SK-N-MC (cell line): ENCODE data around the gene HINT3.
A peak's percentile ranks its signal among the peaks of the same experiment; 100 is the strongest.
"Not testable (repeated sequence)": the region's sequence is repeated elsewhere in the genome, so short reads cannot be mapped to it uniquely, and the experiment has no call there.

Source experiments
- DNase-seq: peaks from one replicate; pipeline ENCODE4 v3.0.0-alpha.2; 2011; ENCODE audit warnings: low read depth, low spot score
- H3K27ac ChIP-seq: fragments of 200-600 bp; sonication (generic); 2 replicates; pipeline ENCODE4 v1.5.1; 2016; ENCODE audit warnings: mixed run types
- H3K36me3 ChIP-seq: fragments of 200-600 bp; sonication (generic); 2 replicates; pipeline ENCODE4 v1.6.1; 2017; ENCODE audit warnings: antibody characterized with exemption, low read length, mixed read lengths; ENCODE audit not compliant: insufficient read depth
- H3K4me3 ChIP-seq: fragments of 200-600 bp; sonication (generic); 2 replicates; pipeline ENCODE4 v1.5.1; 2016
- H3K9ac ChIP-seq: fragments of 200-600 bp; sonication (generic); 2 replicates; pipeline ENCODE4 v1.8.0; 2017; ENCODE audit warnings: mixed run types, mixed read lengths; ENCODE audit not compliant: insufficient read length
- H3K9me3 ChIP-seq: fragments of 200-600 bp; sonication (generic); 2 replicates; pipeline ENCODE4 v1.6.1; 2017; ENCODE audit warnings: low read depth, mild to moderate bottlenecking, antibody characterized with exemption, low read length, moderate library complexity, mixed read lengths
- EZH2 ChIP-seq: fragments of 200-600 bp; sonication (generic); IDR thresholded peaks from one replicate; pipeline ENCODE4 v1.6.1; 2017; ENCODE audit warnings: antibody characterized with exemption
- FOXP2 ChIP-seq: optimal IDR thresholded peaks from 2 replicates; pipeline ENCODE3; 2011; ENCODE audit warnings: mild to moderate bottlenecking, moderate library complexity; ENCODE audit not compliant: insufficient read depth; ENCODE audit errors: extremely low read length, control extremely low read depth
- POLR2AphosphoS5 ChIP-seq: IDR thresholded peaks from 2 replicates; pipeline ENCODE4 v1.6.1; 2012; ENCODE audit warnings: mild to moderate bottlenecking, low read depth, low read length, borderline replicate concordance

HINT3 gene

GRCh38 chr6:125956506-125957390 is at the start of gene HINT3:
HINT3 (plus strand) TSS chr6:125956770; CDS start chr6:125956978, 208 bp downstream.
- Histone ChIP-seq H3K27ac (peak within 1 kb of the TSS; percentile 71; the same call in 1 of the 2 replicates), H3K4me3 (peak within 1 kb of the TSS; percentile 97)

GRCh38 chr6:125910527-125910926 is 46.0 kb upstream of the HINT3 start:
- TF ChIP-seq POLR2AphosphoS5: no peak
- TF ChIP-seq FOXP2: no peak
- TF ChIP-seq EZH2: no peak
- H3K36me3 ChIP-seq: no peaks in the 10 kb centered on the region
- no peak overlapping the region for H3K4me3 ChIP-seq
- no peak overlapping the region for H3K27ac ChIP-seq
- H3K9ac ChIP-seq: no peak overlapping the region
- no peaks in the 10 kb centered on the region for H3K9me3 ChIP-seq
- no peak for DNase-seq

More at GRCh38 chr6:125956506-125957390, at the start of gene HINT3:
- Histone ChIP-seq H3K9me3 (no peaks in the 10 kb centered on the region), H3K36me3 (no peaks in the 10 kb centered on the region), H3K9ac (peak within 1 kb of the TSS; percentile 92)
- DNase-seq: peak; percentile 91
- TF ChIP-seq FOXP2 (peak; percentile 59), EZH2 (no peak), POLR2AphosphoS5 (peak; percentile 88)

DNA sequence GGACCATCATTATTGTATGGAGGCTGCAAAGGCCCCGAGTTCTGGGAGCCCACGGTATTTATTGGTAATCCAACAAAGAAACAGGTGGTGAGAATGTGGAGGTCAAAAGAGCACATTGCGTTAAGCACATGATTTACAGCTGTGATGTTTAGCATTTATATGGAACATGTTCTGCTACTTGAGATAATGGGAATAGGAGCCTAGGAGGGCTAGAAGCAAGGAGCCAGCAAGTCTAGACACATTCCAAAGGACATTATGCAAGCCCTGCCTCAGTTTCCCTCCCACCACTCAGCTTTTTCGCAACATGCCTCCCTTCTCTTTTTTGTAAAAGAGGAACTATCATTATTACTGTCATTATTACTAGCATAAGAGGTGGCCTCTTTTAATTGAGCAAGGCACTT is 45.5 kb upstream of the HINT3 start:
- H3K9ac ChIP-seq, DNase-seq, H3K9me3 ChIP-seq, H3K27ac ChIP-seq, H3K36me3 ChIP-seq, H3K4me3 ChIP-seq: not testable (repeated sequence)

DNA sequence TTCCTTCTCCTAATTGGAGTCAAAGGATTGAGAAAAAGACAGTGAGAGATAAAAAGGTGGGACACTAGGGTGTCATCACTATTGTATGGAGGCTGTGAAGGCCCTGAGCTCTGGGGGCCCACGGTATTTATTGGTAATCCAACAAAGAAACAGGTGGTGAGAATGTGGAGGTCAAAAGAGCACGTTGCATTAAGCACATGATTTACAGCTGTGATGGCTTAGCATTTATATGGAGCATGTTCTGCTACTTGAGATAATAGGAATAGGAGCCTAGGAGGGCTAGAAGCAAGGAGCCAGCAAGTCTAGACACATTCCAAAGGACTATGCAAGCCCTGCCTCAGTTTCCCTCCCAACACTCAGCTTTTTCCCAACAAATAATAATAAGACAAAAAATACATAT is 44.1 kb upstream of the HINT3 start:
- H3K27ac ChIP-seq, H3K36me3 ChIP-seq, H3K9ac ChIP-seq, H3K4me3 ChIP-seq, H3K9me3 ChIP-seq, DNase-seq: not testable (repeated sequence)

GRCh38 chr6:125913145-125913544 is 43.4 kb upstream of the HINT3 start:
- Histone ChIP-seq H3K36me3 (no peaks in the 10 kb centered on the region), H3K9ac (no peak overlapping the region), H3K27ac (no peak overlapping the region), H3K4me3 (no peak overlapping the region), H3K9me3 (no peaks in the 10 kb centered on the region)
- DNase-seq: no peak
- TF ChIP-seq FOXP2 (no peak), POLR2AphosphoS5 (no peak)

GRCh38 chr6:125913864-125914351 is 42.7 kb upstream of the HINT3 start:
- H3K36me3 ChIP-seq: no peaks in the 10 kb centered on the region
- H3K9me3 ChIP-seq: no peaks in the 10 kb centered on the region
- no peak overlapping the region for H3K9ac ChIP-seq
- H3K27ac ChIP-seq: no peak overlapping the region
- no peak for TF ChIP-seq EZH2
- TF ChIP-seq FOXP2: no peak
- no peak for TF ChIP-seq POLR2AphosphoS5
- no peak overlapping the region for H3K4me3 ChIP-seq
- DNase-seq: no peak

GRCh38 chr6:125918230-125918629 is 38.3 kb upstream of the HINT3 start:
- H3K36me3 ChIP-seq: peaks cover 9% of the 10 kb centered on the region
- no peak overlapping the region for H3K9ac ChIP-seq

GRCh38 chr6:125918681-125919566 is 37.6 kb upstream of the HINT3 start:
- no peak for DNase-seq
- Histone ChIP-seq H3K9ac (peak overlapping the region; percentile 62), H3K36me3 (peaks cover 9% of the 10 kb centered on the region), H3K9me3 (no peaks in the 10 kb centered on the region), H3K27ac (peak overlapping the region; percentile 65; the same call in 1 of the 2 replicates), H3K4me3 (peak overlapping the region; percentile 63)
- TF ChIP-seq EZH2: no peak
- TF ChIP-seq POLR2AphosphoS5: no peak
- TF ChIP-seq FOXP2: no peak

More at GRCh38 chr6:125918230-125918629, 38.3 kb upstream of the HINT3 start:
- Histone ChIP-seq H3K9me3 (no peaks in the 10 kb centered on the region), H3K4me3 (no peak overlapping the region; the same call in 1 of the 2 replicates), H3K27ac (0 out of 2 replicates have a peak overlapping the region, but pooled peaks have one; percentile 6)
- TF ChIP-seq FOXP2 (no peak), POLR2AphosphoS5 (no peak), EZH2 (no peak)
- DNase-seq: no peak
